Measurements from ENCODE around the gene RAB5IF.
"Not testable (repeated sequence)": the region's sequence is repeated elsewhere in the genome, so short reads cannot be mapped to it uniquely, and the experiment has no call there.

RAB5IF gene, protein sequence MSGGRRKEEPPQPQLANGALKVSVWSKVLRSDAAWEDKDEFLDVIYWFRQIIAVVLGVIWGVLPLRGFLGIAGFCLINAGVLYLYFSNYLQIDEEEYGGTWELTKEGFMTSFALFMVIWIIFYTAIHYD

DNA sequence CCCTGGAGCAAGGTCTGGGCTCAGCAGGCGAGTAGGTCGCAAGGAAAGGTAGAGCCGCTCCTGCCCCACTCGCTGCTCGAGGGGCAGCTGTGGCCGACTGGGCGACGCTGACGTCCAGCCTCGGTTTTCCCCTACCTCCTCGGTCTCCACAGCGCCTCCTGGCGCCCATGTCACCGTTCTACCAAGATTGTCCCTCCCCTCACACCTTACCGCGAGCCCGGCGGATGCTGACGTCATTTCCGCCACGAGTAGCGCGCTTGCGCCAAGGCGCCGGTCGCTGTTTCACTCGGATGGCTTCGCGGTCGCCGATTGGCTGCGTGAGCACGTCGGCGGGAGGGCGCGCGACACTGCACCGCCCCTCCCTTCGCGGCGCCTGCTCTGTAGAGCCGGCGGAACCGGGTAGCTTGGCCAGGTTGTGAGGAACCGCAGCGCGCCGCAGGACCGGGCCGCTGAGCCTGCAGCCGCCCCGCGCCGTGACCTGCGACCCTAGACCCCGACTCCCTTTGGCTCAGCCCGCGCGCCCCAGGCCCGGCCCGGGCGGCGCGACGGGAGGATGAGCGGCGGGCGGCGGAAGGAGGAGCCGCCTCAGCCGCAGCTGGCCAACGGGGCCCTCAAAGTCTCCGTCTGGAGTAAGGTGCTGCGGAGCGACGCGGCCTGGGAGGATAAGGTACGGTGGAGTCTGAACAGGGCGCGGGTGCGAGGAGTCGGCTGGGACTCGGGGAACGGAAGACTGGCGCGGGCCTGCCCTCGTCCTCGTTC is at the start of gene RAB5IF:
TSS of gene RAB5IF (plus strand) at position 381 of the 759 bp plus-strand sequence. CDS start at position 554, 173 bp downstream.
- peak; percentile 94 to 96 for DNase-seq

DNA sequence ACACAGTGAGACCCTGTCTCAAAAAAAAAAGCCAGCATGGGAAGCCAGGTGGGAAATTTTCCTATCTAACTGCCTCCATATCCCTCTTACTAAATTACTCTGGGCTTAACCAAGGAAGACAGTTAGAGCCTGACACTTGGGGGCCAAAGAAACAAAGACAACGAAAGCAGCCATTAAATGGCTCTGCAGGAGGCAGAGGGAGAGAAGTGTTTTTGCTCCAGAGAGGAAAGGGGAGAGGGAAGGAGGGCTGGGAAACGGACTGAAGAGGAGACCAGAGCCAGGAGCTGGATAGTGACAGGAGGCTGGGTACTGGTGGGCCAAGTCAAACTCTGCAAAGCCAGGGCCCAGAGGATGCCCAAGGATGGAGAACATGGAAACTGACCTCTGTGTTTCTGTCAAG is 42.9 kb upstream of the RAB5IF start:
- no peak for DNase-seq

DNA sequence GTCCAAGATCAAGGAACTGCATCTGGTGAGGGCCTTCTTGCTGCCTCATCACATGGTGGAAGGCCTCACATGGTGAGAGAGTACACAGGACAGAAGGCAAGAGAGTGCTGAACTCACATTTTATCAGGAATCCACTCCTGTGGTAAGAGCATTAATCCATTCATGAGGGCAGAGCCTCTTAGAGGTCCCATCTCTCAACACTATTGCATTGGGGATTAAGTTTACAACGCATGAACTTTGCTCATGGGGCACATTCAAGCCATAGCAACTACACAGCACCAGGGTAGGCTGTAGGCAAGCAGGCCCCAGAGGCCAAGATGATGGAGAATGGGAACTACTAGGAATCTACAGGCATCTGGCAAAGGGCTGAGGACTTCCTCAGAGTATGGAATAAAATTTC is 42.2 kb upstream of the RAB5IF start:
- no peak for DNase-seq

DNA sequence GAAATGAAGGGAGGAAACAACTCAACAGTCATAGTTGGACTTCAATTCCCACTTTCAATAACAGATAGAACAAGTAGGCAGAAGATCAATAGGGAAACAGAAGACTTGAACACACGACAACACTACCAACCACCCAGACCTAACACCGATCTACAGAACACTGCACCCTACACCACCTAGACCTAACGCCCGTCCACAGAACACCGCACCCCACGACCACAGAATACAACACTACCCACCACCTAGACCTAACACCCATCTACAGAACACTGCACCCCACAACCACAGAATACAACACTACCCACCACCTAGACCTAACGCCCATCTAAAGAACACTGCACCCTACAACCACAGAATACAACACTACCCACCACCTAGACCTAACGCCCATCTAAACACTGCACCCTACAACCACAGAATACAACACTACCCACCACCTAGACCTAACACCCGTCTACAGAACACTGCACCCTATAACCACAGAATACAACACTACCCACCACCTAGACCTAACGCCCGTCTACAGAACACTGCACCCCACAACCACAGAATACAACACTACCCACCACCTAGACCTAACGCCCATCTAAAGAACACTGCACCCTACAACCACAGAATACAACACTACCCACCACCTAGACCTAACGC is 41.4 kb upstream of the RAB5IF start:
- not testable (repeated sequence) for DNase-seq

DNA sequence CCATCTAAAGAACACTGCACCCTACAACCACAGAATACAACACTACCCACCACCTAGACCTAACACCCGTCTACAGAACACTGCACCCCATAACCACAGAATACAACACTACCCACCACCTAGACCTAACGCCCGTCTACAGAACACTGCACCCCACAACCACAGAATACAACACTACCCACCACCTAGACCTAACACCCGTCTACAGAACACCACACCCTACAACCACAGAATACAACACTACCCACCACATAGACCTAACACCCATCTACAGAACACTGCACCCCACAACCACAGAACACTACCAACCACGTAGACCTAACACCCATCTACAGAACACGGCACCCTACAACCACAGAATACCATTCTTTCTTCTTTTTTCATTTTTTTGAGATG is 40.9 kb upstream of the RAB5IF start:
- DNase-seq = not testable (repeated sequence)

DNA sequence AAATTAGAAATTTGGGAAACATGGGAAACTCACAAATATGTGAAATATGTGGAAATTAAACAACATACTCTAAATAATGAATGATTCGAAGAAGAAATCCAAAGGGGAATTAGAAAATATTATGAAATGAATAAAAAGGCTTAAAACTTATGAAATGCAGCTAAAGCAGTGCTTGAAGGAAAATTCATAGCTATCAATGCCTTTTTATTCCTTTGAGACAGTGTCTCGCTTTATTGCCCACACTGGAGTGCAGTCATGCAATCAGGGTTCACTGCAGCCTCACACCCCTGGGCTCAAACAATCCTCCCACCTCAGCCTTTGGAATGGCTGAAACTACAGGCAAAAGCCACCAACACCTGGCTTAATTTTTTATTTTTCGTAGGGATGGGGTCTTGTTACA is 40.1 kb upstream of the RAB5IF start:
- DNase-seq = no peak

DNA sequence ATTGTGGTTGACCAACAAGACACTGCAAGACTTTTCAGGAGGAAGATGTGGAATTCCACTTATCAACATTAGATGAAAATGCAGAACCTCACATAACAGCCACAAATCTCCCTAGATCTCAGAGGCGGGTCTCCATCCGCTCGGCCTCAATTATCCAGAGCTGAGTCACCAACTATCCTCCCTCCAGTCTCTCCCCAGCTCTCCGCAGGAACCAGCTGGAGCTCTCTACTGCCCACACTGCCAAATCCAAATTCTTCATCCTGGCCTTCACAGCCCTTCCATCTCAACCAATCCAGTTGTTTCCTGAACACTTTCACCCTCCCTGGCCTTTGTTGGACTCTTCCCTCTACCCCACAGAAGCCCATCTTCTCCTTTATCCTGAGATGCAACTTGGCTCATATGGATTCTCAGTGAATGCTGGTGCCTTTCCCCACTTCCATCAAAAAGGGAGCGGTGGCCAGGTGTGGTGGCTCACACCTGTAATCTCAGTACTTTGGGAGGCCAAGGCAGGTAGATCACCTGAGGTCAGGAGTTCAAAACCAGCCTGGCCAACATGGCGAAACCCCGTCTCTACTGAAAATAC is 35.6 kb upstream of the RAB5IF start:
- DNase-seq = no peak

DNA sequence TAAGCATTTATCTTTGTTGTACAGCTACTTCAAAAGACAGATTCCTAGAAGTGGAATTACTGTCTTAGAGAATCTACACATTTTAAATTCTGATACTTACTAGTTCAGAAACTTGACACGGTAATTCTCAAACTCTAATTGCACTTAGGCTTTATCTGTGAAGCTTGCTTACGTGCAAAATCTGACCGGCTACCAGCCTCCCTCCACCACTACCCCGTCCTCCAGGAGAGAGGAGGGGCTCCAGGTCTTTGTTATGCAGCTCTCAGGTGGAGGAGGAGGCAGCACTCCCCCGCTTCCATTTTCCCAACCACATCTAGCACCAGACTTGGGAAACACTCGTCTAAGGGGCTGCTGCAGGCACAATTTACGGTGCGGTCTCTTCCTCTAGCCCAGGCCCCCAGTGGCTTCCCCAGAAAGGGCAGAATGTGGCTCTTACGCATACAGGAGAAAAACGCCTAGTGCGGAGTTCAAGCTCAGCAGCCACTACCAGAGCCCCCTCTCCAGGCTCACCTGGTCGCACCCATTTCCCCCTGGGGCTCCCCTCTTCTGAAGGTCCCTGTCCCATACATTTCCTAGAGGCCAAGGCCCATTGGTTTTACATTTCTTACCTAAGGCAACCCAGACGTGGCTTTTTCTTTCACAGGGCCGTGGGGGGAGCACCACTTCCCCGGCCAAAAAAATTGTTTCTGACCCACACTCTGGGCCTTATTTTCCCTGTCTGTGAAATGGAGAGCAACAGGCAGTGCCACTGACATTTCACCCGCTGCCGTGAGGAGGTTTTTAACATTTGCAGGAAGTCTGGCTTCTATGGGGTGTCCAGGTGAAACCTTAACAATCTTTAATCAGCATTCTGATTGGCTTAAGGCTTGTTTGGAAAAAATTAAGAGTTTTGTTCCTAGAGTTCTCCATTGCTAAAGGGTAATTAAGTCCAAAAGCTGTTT is 33.7 kb upstream of the RAB5IF start:
- DNase-seq = no peak

DNA sequence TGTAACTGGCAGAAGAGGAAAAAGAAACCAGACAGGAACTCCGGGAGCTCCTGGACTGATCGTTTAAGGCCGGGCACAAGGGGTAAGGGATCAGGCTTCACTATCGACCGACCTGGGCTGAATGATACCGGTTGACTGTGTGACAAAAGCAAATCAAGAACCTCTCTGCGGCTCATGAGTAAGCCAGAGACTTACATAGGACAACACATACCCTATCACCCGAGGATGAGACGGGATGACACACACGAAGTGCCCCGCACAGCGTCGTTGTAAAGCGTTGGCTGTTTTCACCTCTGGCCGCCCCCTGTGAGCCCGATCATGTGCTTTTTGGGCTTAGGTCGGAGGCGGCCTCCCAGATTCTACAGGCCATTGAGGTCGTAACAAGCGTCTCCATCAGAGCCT is 32.9 kb upstream of the RAB5IF start:
- no peak for DNase-seq

DNA sequence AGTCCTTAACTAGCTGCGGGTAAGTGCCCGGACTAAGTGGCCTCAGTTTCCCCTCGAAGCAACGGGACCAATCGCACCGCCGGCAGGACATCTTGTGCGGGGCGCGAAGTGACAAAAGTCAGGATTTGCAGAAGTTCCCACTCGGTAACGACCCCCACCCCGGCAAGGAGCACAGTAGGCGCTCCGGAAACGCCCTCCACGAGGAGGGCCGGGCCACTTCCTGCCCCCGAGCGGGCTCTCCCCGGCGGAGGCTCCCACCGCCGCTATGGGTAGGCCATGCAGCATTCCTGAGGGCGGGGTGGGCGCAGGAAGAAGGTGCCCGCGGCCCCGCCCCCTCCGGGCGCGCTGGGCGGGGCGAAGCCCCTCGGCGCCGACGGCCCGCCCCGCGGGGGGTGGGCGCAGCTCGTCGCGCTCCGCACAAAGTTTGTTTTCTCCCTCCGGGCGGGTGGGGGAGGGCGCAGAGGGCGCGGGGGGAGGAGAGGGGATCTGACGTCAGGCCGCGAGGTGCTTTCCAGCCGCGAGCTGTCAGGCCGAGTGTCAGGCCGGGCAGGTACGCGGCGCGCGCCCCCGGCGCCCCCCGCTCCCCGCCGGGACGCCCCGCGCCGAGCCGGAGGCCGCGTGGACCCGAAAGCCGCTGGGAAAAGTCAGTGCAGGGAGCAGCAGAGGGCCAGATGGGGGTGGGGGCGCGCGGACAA is 32.3 kb upstream of the RAB5IF start, which contains the start of gene TGIF2:
TSS of gene TGIF2 (plus strand) at position 495 of the 695 bp plus-strand sequence. CDS start 5,178 bp downstream, outside the sequence.
- DNase-seq = no peak

DNA sequence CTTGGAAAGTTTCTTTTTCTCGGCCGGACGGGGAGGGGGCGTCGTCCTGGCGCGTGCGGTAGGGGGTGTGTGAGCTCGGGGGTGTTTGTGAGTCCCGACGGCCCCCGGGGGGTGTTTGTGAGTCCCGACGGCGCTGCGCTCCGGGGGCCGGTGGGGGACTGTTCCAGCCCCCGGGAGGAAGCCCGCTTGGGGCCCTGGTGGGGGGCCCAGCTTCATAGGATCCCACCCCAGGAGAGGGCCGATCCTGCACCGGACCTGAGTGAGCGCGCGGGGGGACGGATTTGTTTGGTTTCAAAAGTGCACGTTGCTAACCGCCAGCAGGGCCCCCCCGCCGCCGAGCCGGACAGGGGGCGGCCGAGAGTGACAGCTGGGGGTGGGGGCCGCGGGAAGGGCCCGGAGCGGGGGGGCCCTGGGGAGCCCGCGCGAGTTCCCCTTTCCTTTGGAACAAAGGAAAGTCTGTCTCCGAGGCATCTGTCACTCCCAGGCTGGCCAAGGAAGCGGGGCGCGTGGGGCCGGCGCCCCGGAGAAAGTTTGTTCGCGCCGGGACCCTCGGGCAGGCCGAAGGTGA is 31.7 kb upstream of the RAB5IF start:
- DNase-seq = no peak

DNA sequence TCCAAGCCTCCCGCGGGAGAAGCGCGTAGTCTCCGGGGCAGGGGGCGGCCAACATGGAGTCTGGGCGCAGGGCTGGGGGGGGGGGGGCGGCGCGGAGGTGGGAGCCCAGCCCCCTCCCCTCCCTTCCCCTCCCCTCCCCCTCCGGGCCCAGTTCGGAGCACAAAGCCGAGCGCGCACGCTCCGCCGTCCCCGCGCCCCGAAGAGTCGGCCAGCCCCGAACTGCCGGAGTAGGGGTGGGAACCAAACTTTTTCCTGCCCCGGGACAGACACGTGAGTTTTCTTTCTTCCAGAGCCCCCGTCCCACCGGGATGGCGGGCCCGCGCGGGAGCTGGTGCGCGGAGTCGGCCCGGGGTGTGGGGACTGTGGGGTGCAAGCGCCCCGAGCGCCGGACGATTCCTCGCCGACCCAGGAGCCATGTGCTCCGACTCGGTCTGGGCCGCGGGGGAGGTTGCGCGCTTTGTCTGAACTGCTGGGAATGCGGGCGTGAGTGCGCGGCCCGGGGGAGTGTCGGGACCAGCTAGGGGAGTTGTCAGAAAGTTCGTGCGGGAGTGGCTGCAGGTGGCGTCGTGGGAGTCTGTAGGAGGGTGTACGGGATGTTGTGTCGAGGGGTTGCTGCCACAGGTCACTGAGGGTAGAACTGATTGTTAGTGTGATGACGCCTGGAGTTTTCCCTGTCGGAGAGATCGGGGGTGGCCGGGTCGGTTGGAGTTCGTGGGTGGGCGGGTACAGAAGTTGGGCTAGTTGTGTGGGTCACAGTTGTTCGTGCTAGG is 31.0 kb upstream of the RAB5IF start:
- DNase-seq = no peak

DNA sequence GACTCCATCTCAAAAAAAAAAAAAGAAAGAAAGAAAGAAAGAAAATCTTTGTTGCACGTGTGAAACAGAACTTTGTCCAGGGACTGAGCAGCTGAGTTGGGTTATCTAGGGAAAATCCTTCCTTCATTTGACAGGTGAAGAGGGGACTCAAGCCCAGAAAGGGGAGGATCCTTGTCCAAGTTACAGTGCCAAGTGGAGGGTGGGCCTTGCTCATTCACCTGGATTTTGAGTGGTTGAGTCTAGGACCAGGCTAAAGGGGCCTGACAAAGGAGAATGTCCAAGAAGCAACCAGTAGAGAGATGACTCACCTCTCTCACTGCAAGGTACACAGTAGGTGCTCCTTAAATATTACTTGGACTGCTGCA is 29.5 kb upstream of the RAB5IF start:
- no peak for DNase-seq

DNA sequence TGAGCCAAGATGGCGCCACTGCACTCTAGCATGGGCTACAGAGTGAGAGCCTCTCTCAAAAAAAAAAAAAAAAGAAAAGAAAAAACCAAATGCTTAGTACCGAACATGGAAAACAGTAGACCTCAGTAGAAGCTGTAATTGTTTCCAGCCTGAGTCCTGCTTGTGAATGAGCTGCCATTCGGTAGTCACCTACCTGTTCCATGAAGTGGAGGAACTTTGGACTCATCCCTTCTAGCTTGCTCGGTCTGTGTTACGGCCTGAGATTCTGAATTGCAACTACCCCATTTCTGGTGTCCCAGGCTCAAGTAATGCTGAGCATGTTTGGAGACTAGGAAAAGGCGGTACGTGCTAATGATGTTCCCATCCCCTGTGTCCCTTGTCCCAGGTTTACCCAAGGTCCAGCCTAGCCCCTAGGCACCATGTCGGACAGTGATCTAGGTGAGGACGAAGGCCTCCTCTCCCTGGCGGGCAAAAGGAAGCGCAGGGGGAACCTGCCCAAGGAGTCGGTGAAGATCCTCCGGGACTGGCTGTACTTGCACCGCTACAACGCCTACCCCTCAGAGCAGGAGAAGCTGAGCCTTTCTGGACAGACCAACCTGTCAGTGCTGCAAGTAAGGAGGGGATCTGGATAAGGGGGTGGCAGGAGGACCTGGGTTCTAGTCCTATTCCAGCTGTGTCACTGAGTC is 27.1 kb upstream of the RAB5IF start:
- no peak for DNase-seq

DNA sequence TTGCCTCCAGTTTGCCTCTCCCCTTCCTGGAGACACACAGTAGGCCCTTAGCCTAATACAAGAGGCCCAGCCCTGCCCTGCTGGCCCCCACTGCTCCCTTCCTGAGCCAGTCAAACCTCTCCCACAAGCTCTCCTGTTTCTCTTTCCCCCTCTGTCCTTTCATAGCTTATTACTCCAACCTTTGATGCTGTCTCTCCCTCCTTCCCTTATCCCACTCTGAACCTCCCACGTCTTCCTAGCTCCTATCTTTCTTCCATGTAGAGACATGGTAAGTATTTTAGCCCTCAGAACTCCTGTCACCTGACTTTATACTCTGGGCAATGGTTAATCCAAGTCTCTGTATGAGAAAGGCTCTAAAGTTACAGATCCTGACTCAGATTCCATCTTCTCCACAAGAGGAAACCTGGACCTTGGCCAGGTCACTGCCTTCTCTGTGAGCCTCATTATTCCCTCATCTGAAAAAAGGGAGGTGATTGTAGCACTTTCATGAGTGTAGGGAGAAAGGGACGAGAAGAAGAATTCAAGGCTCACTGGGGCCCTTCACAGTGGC is 25.5 kb upstream of the RAB5IF start:
- no peak for DNase-seq

DNA sequence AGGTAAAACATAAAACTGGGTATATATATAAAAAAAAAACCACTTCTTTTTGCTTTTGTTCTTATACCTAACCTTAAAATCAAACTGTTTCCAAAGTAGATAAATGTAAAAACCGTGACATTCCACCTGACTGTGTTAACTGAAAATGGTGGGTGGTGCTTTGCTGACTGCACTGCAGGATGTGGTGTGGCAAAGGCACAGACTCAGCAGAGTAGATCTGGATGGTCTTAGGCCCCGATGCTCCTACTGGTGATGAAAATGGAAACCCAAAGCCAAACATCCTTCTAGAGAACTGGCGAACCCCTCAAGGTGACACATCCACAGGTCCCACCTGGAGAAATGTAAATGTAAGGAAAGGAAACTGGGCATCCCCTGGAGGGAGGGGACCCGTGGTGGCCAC is 23.3 kb upstream of the RAB5IF start:
- DNase-seq = no peak

DNA sequence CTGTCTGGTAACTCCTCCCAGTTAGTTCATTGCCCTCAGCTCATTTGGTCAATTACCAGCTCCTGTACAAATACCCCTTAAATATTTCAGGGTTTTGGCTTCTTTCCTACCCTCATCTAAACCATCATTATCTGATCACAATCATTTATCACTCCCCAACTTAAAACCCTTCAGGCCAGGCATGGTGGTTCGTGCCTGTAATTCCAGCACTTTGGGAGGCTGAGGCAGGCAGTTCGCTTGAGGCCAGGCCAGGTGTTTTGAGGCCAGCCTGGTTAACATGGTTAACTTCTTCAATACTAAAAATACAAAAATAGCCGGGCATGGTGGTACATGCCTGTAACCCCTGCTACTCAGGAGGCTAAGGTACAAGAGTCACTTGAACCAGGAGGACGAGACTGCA is 22.8 kb upstream of the RAB5IF start:
- DNase-seq = no peak

DNA sequence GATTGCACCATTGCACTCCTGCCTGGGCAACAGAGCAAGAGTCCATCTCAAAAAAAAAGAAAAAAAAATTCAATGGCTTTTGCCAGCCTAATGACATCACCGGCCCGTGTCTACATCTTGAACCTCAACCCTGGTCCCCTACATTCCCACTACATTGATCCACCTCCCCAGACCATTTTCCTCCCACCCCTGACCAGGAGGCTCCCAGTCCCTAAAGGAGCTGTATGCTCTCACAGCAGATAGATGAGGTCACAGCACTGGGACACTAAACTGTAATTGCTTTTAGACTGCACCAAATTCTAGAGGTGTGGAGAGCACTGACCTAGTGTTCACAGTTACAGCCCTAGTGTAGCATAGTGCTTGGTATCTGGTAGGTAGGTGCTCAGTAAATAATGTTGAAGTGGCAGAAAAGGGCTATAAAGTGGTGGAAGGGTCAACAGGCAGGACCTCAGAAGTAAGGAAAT is 21.5 kb upstream of the RAB5IF start:
- no peak for DNase-seq

DNA sequence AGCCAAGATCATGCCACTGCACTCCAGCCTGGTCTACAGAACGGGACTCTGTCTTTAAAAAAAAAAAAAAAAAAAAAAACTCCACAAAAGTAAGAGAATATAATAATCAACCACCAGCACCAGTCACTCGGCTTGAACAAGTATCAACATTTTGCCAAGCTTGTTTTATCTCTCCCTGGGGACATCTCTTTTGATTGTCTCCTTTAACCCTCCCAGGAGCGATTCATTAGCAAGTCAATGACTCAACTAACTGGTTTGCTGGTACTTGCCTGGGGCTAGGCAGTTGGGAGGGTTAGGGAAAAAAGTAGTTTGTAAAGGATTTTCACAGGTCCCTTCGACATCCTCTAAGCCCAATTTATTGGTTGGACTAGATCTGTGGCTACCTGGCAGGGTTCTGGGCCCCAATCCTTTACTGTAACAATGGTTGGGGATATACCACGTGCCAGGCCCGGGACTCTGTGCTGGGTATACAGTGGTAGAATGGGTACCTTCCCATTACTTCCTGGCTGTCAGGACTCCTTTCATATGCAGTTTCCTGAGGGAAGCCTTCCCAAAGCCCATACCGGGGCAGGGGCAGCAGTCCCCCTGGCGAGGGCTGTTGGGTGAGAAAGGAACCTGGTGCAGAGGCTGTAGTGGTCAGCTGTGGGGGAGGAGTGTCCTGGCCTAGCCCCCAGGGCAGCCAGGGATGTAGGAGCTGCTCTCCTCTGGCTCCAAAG is 20.0 kb upstream of the RAB5IF start:
- peak in 1 of 2 experiments; percentile 30 for DNase-seq
